MM.1S (cell line): ENCODE measurements around the gene LARP1.

Experiments
- DNase-seq: peaks from one replicate; pipeline ENCODE4 v3.0.0-alpha.2; 2015
- H2AFZ ChIP-seq: fragments of 300-600 bp; sonication (generic); 2 replicates; pipeline ENCODE4 v1.6.0; 2016; ENCODE audit warnings: antibody characterized with exemption, low read length
- H3F3A ChIP-seq: fragments of 300-600 bp; sonication (generic); 2 replicates; pipeline ENCODE4 v1.6.1; 2016; ENCODE audit warnings: mild to moderate bottlenecking, antibody characterized with exemption, low read length, moderate library complexity, mixed read lengths; ENCODE audit not compliant: insufficient read depth
- H3K27ac ChIP-seq: fragments of 300-600 bp; sonication (generic); 2 replicates; pipeline ENCODE4 v1.5.1; 2016; ENCODE audit warnings: mild to moderate bottlenecking, low read length
- H3K27me3 ChIP-seq: fragments of 300-600 bp; sonication (generic); replicated peaks from 2 replicates; pipeline ENCODE4 v1.6.0; 2016; ENCODE audit warnings: low read length; ENCODE audit not compliant: insufficient read depth
- H3K36me3 ChIP-seq: fragments of 300-600 bp; sonication (generic); replicated peaks from 2 replicates; pipeline ENCODE4 v1.6.1; 2016; ENCODE audit warnings: mild to moderate bottlenecking, low read length, mixed read lengths; ENCODE audit not compliant: insufficient read depth
- H3K4me1 ChIP-seq: fragments of 300-600 bp; sonication (generic); 2 replicates; pipeline ENCODE4 v1.6.1; 2016; ENCODE audit warnings: low read length, mixed read lengths
- H3K4me2 ChIP-seq: fragments of 300-600 bp; sonication (generic); 2 replicates; pipeline ENCODE4 v1.6.0; 2016; ENCODE audit warnings: low read depth, low read length
- H3K4me3 ChIP-seq: fragments of 300-600 bp; sonication (generic); 2 replicates; pipeline ENCODE4 v1.5.1; 2016; ENCODE audit warnings: low read length, mixed read lengths
- H3K79me2 ChIP-seq: fragments of 300-600 bp; sonication (generic); 2 replicates; pipeline ENCODE4 v1.6.1; 2016; ENCODE audit warnings: mixed run types, low read length, mixed read lengths
- H3K9ac ChIP-seq: fragments of 300-600 bp; sonication (generic); 2 replicates; pipeline ENCODE4 v1.6.1; 2016; ENCODE audit warnings: low read length, mixed read lengths
- H3K9me2 ChIP-seq: fragments of 300-600 bp; sonication (generic); replicated peaks from 2 replicates; pipeline ENCODE4 v1.6.1; 2016; ENCODE audit warnings: mild to moderate bottlenecking, low read length, mixed read lengths; ENCODE audit not compliant: insufficient read depth
- H3K9me3 ChIP-seq: fragments of 300-600 bp; sonication (generic); replicated peaks from 2 replicates; pipeline ENCODE4 v1.6.1; 2016; ENCODE audit warnings: mild to moderate bottlenecking, low read length, mixed read lengths; ENCODE audit not compliant: insufficient read depth
- H4K20me1 ChIP-seq: fragments of 300-600 bp; sonication (generic); 2 replicates; pipeline ENCODE4 v1.6.1; 2016; ENCODE audit warnings: mild to moderate bottlenecking, low read length, moderate library complexity, mixed read lengths; ENCODE audit not compliant: insufficient read depth
- CTCF ChIP-seq: fragments of 300-600 bp; sonication (generic); IDR thresholded peaks from 2 replicates; pipeline ENCODE4 v1.5.1; 2016; ENCODE audit warnings: antibody characterized with exemption, low read length, mixed read lengths
- EZH2 ChIP-seq: fragments of 300-600 bp; sonication (generic); optimal IDR thresholded peaks from 2 replicates; pipeline ENCODE3; 2017; ENCODE audit warnings: low read depth, mild to moderate bottlenecking, antibody characterized with exemption, low read length, mixed read lengths
- EZH2phosphoT487 ChIP-seq: fragments of 300-600 bp; sonication (generic); IDR thresholded peaks from 2 replicates; pipeline ENCODE4 v1.6.1; 2018; ENCODE audit warnings: antibody characterized with exemption, low read length

LARP1 gene

GRCh38 chr5:154802050-154802449, 46.9 kb downstream of the LARP1 start:
- Histone ChIP-seq H3K4me3 (no peak overlapping the region), H3K9me3 (no peaks in the 10 kb centered on the region), H2AFZ (no peak overlapping the region), H3F3A (peaks cover 12% of the 10 kb centered on the region), H3K9ac (no peak overlapping the region), H3K79me2 (peaks cover 54% of the 10 kb centered on the region), H3K4me2 (no peak overlapping the region), H3K9me2 (no peaks in the 10 kb centered on the region), H3K27me3 (no peaks in the 10 kb centered on the region), H3K4me1 (no peaks in the 10 kb centered on the region), H3K27ac (no peak overlapping the region), H4K20me1 (0 out of 2 replicates have a peak, but pooled peaks cover 3% of the 10 kb centered on the region), H3K36me3 (peaks cover 40% of the 10 kb centered on the region)
- no peak for TF ChIP-seq EZH2
- no peak for DNase-seq

- H3K79me2 ChIP-seq = peaks cover 38% of the 10 kb centered on the region
- 0 out of 2 replicates have a peak, but pooled peaks cover 3% of the 10 kb centered on the region for H4K20me1 ChIP-seq
- peaks cover 17% of the 10 kb centered on the region for H3F3A ChIP-seq
Observed at GRCh38 chr5:154806176-154806575, 51.0 kb downstream of the LARP1 start.

GRCh38 chr5:154811239-154811638, 56.1 kb downstream of the LARP1 start:
- Histone ChIP-seq H2AFZ (no peak overlapping the region), H3K79me2 (peaks cover 30% of the 10 kb centered on the region), H4K20me1 (no peaks in the 10 kb centered on the region), H3K9me3 (no peaks in the 10 kb centered on the region), H3K4me3 (no peak overlapping the region), H3K9ac (no peak overlapping the region), H3K4me1 (no peaks in the 10 kb centered on the region), H3K36me3 (peaks cover 27% of the 10 kb centered on the region), H3K9me2 (no peaks in the 10 kb centered on the region), H3K27ac (no peak overlapping the region), H3K4me2 (no peak overlapping the region), H3K27me3 (no peaks in the 10 kb centered on the region), H3F3A (peaks cover 6% of the 10 kb centered on the region)
- TF ChIP-seq CTCF (no peak), EZH2 (no peak), EZH2phosphoT487 (no peak)
- DNase-seq = no peak

More at GRCh38 chr5:154806176-154806575, 51.0 kb downstream of the LARP1 start:
- DNase-seq = no peak
- Histone ChIP-seq H3K27ac (no peak overlapping the region), H3K9me2 (no peaks in the 10 kb centered on the region), H2AFZ (no peak overlapping the region), H3K4me2 (no peak overlapping the region), H3K4me1 (no peaks in the 10 kb centered on the region), H3K4me3 (no peak overlapping the region), H3K9me3 (no peaks in the 10 kb centered on the region), H3K9ac (no peak overlapping the region), H3K36me3 (peaks cover 48% of the 10 kb centered on the region), H3K27me3 (no peaks in the 10 kb centered on the region)
- no peak for TF ChIP-seq CTCF
- no peak for TF ChIP-seq EZH2
- no peak for TF ChIP-seq EZH2phosphoT487

GRCh38 chr5:154811653-154812465, 56.7 kb downstream of the LARP1 start:
- H3K27me3 ChIP-seq = no peaks in the 10 kb centered on the region
- H3K27ac ChIP-seq = no peak overlapping the region
- peaks cover 5% of the 10 kb centered on the region for H3F3A ChIP-seq
- H3K36me3 ChIP-seq = peaks cover 32% of the 10 kb centered on the region
- peak; percentile 43 for DNase-seq
- H2AFZ ChIP-seq = no peak overlapping the region
- H3K4me2 ChIP-seq = no peak overlapping the region
- H3K4me3 ChIP-seq = no peak overlapping the region
- TF ChIP-seq EZH2 = no peak
- peak; percentile 88 for TF ChIP-seq CTCF
- TF ChIP-seq EZH2phosphoT487 = no peak
- peaks cover 24% of the 10 kb centered on the region for H3K79me2 ChIP-seq
- no peaks in the 10 kb centered on the region for H4K20me1 ChIP-seq
- H3K9me3 ChIP-seq = no peaks in the 10 kb centered on the region
- H3K9ac ChIP-seq = no peak overlapping the region
- H3K4me1 ChIP-seq = no peaks in the 10 kb centered on the region
- no peaks in the 10 kb centered on the region for H3K9me2 ChIP-seq
